Astrocyte (in vitro differentiated cells and primary cell): Measurements from ENCODE around the gene CLCA4. TPM values are rescaled to one million over a fixed set of nuclear protein-coding genes. Genes with fewer than 3 reads are reported as not detected.

Experiments
- DNase-seq: peaks from one replicate; pipeline ENCODE4 v3.0.0-alpha.2; 2010; ENCODE audit warnings: low read depth
- FAIRE-seq: peaks from 2 replicates; lab custom pipeline; 2011; peaks lifted over from hg19 to GRCh38; lab: Jason Lieb, UNC
- H2AFZ ChIP-seq: 2 replicates; pipeline ENCODE4 v1.6.0; 2012; ENCODE audit warnings: low read depth, low read length, inconsistent platforms
- H3K27ac ChIP-seq: 2 replicates; pipeline ENCODE4 v1.5.1; 2011; ENCODE audit warnings: low read depth, low read length, inconsistent platforms
- H3K27me3 ChIP-seq: 2 replicates; pipeline ENCODE4 v1.6.0; 2011; ENCODE audit warnings: low read length, inconsistent platforms; ENCODE audit not compliant: insufficient read depth
- H3K36me3 ChIP-seq: 2 replicates; pipeline ENCODE4 v1.5.1; 2011; ENCODE audit warnings: low read length, inconsistent platforms; ENCODE audit not compliant: insufficient read depth
- H3K4me1 ChIP-seq: 2 replicates; pipeline ENCODE4 v1.5.1; 2011; ENCODE audit warnings: low read length, inconsistent platforms; ENCODE audit not compliant: insufficient read depth
- H3K4me2 ChIP-seq: 2 replicates; pipeline ENCODE4 v1.6.0; 2012; ENCODE audit warnings: low read length, inconsistent platforms
- H3K4me3 ChIP-seq: 2 replicates; pipeline ENCODE4 v1.5.1; 2011; ENCODE audit warnings: low read depth, mild to moderate bottlenecking, low read length, inconsistent platforms; ENCODE audit not compliant: insufficient read depth
- H3K79me2 ChIP-seq: 2 replicates; pipeline ENCODE4 v1.6.0; 2012; ENCODE audit warnings: mild to moderate bottlenecking, low read length, inconsistent platforms; ENCODE audit not compliant: insufficient read depth
- H3K9ac ChIP-seq: 2 replicates; pipeline ENCODE4 v1.6.0; 2012; ENCODE audit warnings: mild to moderate bottlenecking, low read length, inconsistent platforms
- H3K9me3 ChIP-seq: 2 replicates; pipeline ENCODE4 v1.5.1; 2012; ENCODE audit warnings: low read depth, mild to moderate bottlenecking, low read length, inconsistent platforms; ENCODE audit not compliant: insufficient read depth
- H4K20me1 ChIP-seq: 2 replicates; pipeline ENCODE4 v1.6.0; 2012; ENCODE audit warnings: low read length, inconsistent platforms; ENCODE audit not compliant: insufficient read depth
- H3K27ac Mint-ChIP-seq: one replicate; pipeline ENCODE4 v1.8.0; 2021; ENCODE audit warnings: mild to moderate bottlenecking, mixed read lengths; ENCODE audit not compliant: unreplicated experiment
- H3K27me3 Mint-ChIP-seq: one replicate; pipeline ENCODE4 v1.8.0; 2021; ENCODE audit warnings: low read depth, mixed read lengths; ENCODE audit not compliant: unreplicated experiment
- H3K36me3 Mint-ChIP-seq: one replicate; pipeline ENCODE4 v1.8.0; 2021; ENCODE audit warnings: low read depth, mixed read lengths; ENCODE audit not compliant: unreplicated experiment
- H3K4me1 Mint-ChIP-seq: one replicate; pipeline ENCODE4 v1.8.0; 2021; ENCODE audit warnings: low read depth, mixed read lengths; ENCODE audit not compliant: unreplicated experiment
- H3K4me3 Mint-ChIP-seq: one replicate; pipeline ENCODE4 v1.8.0; 2021; ENCODE audit warnings: mild to moderate bottlenecking, moderate library complexity, mixed read lengths; ENCODE audit not compliant: unreplicated experiment
- H3K9me3 Mint-ChIP-seq: one replicate; pipeline ENCODE4 v1.8.0; 2021; ENCODE audit warnings: mild to moderate bottlenecking, mixed read lengths; ENCODE audit not compliant: unreplicated experiment
- CTCF ChIP-seq: IDR thresholded peaks from 2 replicates; pipeline ENCODE4 v1.5.1; 2011; ENCODE audit warnings: low read depth, mild to moderate bottlenecking, inconsistent platforms, low read length, moderate library complexity; ENCODE audit not compliant: insufficient read depth
- EZH2 ChIP-seq: IDR thresholded peaks from 2 replicates; pipeline ENCODE4 v1.6.1; 2012; ENCODE audit warnings: mild to moderate bottlenecking, low read length, inconsistent platforms; ENCODE audit not compliant: insufficient read depth
- total RNA-seq: library from RNA; stranded (reverse); gene quantifications from 2 replicates; pipeline ENCODE4 v1.2.1, GENCODE V29; 2021

The CLCA4 gene
- total RNA-seq, 1 donor from 2014 or later, result not detected

GRCh38 chr1:86505564-86505902 lies 41.3 kb upstream of the CLCA4 start:
- FAIRE-seq (no peak), DNase-seq (no peak)
- Histone ChIP-seq H3K9me3 (no peaks in the 10 kb centered on the region), H3K36me3 (no peaks in the 10 kb centered on the region), H3K9ac (no peak overlapping the region), H3K4me1 (peaks cover 20% of the 10 kb centered on the region), H2AFZ (no peak overlapping the region), H3K79me2 (no peaks in the 10 kb centered on the region), H3K4me2 (peak overlapping the region; percentile 28), H3K4me3 (no peak overlapping the region), H3K27ac (no peak overlapping the region), H4K20me1 (no peaks in the 10 kb centered on the region), H3K27me3 (no peaks in the 10 kb centered on the region)
- no peaks in the 10 kb centered on the region for H3K9me3 Mint-ChIP-seq
- peaks cover 5% of the 10 kb centered on the region for H3K27me3 Mint-ChIP-seq
- no peak overlapping the region for H3K4me3 Mint-ChIP-seq
- H3K27ac Mint-ChIP-seq, result no peak overlapping the region
- TF ChIP-seq EZH2 (no peak), CTCF (no peak)
- peaks cover 8% of the 10 kb centered on the region for H3K4me1 Mint-ChIP-seq
- H3K36me3 Mint-ChIP-seq, result no peaks in the 10 kb centered on the region

GRCh38 chr1:86507935-86508582 lies 38.8 kb upstream of the CLCA4 start:
- peak overlapping the region; percentile 14 for H3K4me2 ChIP-seq
- no peak overlapping the region for H3K9ac ChIP-seq
- TF ChIP-seq EZH2 (no peak), CTCF (peak; percentile 39)
- DNase-seq, result no peak
- Mint-ChIP-seq H3K4me1 (no peaks in the 10 kb centered on the region), H3K27ac (no peak overlapping the region), H3K9me3 (no peaks in the 10 kb centered on the region), H3K36me3 (no peaks in the 10 kb centered on the region), H3K27me3 (peaks cover 5% of the 10 kb centered on the region), H3K4me3 (no peak overlapping the region)
- no peak overlapping the region for H2AFZ ChIP-seq
- H3K4me3 ChIP-seq, result no peak overlapping the region
- H3K4me1 ChIP-seq, result peaks cover 16% of the 10 kb centered on the region
- H3K36me3 ChIP-seq, result no peaks in the 10 kb centered on the region
- no peak for FAIRE-seq
- H4K20me1 ChIP-seq, result no peaks in the 10 kb centered on the region
- H3K79me2 ChIP-seq, result no peaks in the 10 kb centered on the region
- H3K27ac ChIP-seq, result no peak overlapping the region
- no peaks in the 10 kb centered on the region for H3K27me3 ChIP-seq
- H3K9me3 ChIP-seq, result no peaks in the 10 kb centered on the region

GRCh38 chr1:86508583-86508969 lies 38.3 kb upstream of the CLCA4 start:
- peaks cover 11% of the 10 kb centered on the region for H3K4me1 ChIP-seq
- FAIRE-seq (no peak), DNase-seq (no peak)
- no peaks in the 10 kb centered on the region for H4K20me1 ChIP-seq
- no peaks in the 10 kb centered on the region for H3K9me3 ChIP-seq
- H3K36me3 ChIP-seq, result no peaks in the 10 kb centered on the region
- H3K27ac Mint-ChIP-seq, result no peak overlapping the region
- peak overlapping the region; percentile 14 for H3K4me2 ChIP-seq
- no peaks in the 10 kb centered on the region for H3K27me3 ChIP-seq
- no peak overlapping the region for H3K9ac ChIP-seq
- H3K79me2 ChIP-seq, result no peaks in the 10 kb centered on the region
- H3K4me3 ChIP-seq, result no peak overlapping the region
- TF ChIP-seq EZH2 (no peak), CTCF (no peak)
- H3K27me3 Mint-ChIP-seq, result peaks cover 4% of the 10 kb centered on the region
- H3K9me3 Mint-ChIP-seq, result no peaks in the 10 kb centered on the region
- no peak overlapping the region for H3K27ac ChIP-seq
- H2AFZ ChIP-seq, result no peak overlapping the region
- H3K4me1 Mint-ChIP-seq, result no peaks in the 10 kb centered on the region
- H3K4me3 Mint-ChIP-seq, result no peak overlapping the region
- no peaks in the 10 kb centered on the region for H3K36me3 Mint-ChIP-seq
